IPS-11a (cell line): Measurements from ENCODE around the gene ZC3H12D.
"Not testable (repeated sequence)": the region's sequence is repeated elsewhere in the genome, so short reads cannot be mapped to it uniquely, and the experiment has no call there.

Experiments used
- H3K4me3 ChIP-seq: one replicate; pipeline ENCODE4 v1.5.1; 2013; ENCODE audit warnings: low read depth, low read length, control low read depth

The ZC3H12D gene

DNA sequence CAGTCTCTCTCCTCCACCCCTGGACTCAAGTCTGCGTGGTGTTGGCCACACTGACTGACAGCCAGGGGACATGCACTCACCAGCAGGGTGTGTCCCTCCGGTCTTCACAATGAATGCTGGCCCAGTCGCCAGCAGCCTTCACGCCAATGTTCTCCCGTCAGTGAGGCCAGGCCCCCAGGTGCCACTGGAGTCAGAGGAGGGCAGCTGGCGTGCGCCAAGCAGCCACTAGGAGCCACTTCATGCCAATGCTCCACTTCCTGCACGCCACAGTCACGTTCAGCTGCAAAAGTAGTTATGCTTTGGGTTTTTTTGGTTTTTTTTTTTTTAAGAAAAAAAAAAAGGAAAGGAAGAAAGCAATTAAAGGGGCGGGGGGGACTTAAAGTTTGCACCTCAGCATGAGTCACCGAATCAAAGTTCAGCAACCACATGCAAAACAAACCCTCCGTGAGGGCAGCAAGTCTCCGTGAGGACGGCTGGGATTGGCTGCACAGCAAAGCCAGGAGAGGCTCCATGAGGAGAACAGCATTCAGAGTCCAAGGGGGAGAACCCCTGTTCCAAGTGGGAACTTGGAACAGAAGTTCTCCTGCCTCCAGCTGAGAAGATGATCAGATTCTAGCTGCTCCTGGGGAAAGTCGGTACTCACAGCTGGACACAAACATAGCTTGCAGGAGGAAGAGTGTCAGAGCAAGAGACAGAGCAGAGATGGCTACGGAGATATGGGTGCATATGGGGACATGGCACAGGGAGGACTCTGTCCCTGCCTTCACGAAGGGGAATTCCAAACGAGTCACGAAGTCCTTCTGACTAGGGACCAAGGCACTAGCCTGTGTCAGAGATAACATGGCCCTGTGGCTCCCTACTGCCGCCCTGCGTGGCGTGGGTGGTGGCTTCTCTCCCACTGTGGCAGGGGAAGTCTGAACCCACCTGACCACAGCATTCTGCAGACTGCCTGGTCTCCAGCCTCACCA, at the start of gene ZC3H12D:
Gene ZC3H12D (minus strand): TSS at position 282 of the 968 bp plus-strand sequence. CDS start 10,471 bp downstream, outside the sequence.
- H3K4me3 ChIP-seq, result no peak within 1 kb of the TSS

- no peak overlapping the region for H3K4me3 ChIP-seq
These were observed 44.8 kb upstream of the ZC3H12D start for GRCh38 chr6:149529650-149530049.

GRCh38 chr6:149515494-149515893, 30.7 kb upstream of the ZC3H12D start:
- no peak overlapping the region for H3K4me3 ChIP-seq

DNA sequence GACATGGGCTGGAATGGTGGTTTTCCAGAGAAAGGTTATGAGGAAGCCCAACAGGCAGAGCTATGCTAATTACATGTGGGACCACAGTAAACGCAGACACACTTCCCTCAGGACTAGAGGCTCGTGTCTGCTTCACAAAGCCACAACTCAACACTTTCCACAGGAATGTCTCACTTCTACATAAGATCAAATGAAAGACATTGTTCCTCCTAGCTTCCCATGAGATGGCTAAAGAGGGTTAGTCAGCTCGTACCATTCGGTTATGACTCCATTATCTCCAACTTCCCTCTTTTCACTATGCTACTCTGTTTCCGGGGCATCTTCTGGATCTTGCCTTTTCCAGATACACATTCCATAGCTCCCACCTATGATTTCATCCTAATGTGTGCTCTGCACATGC, 29.1 kb upstream of the ZC3H12D start:
- H3K4me3 ChIP-seq, result no peak overlapping the region

GRCh38 chr6:149510793-149511512, 26.1 kb upstream of the ZC3H12D start:
- H3K4me3 ChIP-seq, result no peak overlapping the region

GRCh38 chr6:149508485-149508884, 23.7 kb upstream of the ZC3H12D start:
- H3K4me3 ChIP-seq, result no peak overlapping the region

DNA sequence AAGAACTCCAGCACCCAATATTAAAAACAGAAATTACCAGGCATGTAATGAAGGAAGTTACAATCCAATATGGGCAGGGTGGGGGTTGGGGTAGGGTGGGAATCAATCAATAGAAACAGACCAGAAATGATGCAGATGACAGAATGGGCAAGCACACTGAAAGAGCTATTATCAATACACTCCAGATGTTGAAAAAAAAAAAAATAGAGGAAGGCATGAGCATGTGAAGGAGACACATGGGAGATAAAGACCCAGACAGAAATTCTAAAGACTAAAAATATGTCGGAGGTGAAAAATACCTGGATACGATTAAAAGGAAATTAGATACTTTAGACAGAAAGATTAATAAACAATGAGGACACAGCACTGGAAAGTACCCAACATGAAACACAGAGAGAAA, 19.1 kb upstream of the ZC3H12D start:
- H3K4me3 ChIP-seq, result no peak overlapping the region

- H3K4me3 ChIP-seq, result no peak overlapping the region
These were observed 18.5 kb upstream of the ZC3H12D start for GRCh38 chr6:149503276-149503675.

DNA sequence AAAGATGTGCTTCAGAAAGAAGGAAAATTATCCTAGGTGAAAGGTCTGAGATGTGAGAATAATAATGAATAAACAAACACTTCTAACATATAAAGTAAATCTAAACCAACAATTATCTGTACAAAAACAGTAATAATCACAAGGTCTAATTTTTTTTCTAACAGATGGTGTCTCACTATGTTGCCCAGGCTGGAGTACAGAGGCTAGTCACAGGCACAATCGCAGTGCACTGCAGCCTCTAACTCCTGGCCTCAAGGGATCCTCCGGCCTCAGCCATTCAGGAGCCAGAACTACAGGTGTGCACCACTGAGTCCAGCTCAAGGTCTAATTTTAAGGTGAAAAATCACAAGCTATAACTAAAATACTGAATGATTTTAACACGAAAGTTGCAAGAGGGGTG, 17.0 kb upstream of the ZC3H12D start:
- no peak overlapping the region for H3K4me3 ChIP-seq

DNA sequence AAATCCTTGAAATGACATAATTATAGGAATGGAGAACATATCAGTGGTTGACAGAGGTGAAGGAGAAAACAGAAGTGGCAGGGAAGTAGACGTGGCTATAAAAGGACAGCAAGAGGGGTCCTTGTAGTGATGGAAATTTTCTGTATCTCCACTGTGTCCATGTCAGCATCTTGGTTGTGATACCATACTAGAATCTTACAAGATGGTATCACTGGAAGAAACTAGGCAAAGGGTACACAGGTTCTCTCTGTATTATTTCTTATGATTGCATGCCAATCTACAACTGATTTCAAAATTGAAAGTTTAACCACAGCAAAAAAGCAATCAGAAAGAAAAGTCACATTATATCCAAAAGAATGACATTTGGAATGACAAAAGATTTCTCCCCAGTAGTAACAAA, 16.4 kb upstream of the ZC3H12D start:
- no peak overlapping the region for H3K4me3 ChIP-seq

- H3K4me3 ChIP-seq, result no peak overlapping the region
These were observed 15.3 kb upstream of the ZC3H12D start for GRCh38 chr6:149500096-149500495.

DNA sequence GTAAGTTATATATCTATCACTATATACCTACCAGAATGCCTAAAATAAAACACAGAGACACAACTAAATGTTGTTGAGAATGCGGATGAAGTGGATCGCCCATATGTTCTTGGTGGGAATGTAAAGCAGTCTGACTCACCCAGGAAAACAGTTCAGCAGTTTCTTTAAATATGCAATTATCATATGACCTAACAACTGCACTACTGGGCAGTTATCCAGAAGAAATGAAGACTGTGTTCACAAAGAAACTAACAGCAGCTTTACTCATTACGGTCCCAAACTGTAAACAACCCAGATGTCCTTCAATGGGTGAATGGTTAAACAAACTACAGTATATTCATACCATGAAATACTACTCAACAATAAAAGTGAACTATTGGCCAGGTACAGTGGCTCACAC, 14.3 kb upstream of the ZC3H12D start:
- H3K4me3 ChIP-seq, result no peak overlapping the region

DNA sequence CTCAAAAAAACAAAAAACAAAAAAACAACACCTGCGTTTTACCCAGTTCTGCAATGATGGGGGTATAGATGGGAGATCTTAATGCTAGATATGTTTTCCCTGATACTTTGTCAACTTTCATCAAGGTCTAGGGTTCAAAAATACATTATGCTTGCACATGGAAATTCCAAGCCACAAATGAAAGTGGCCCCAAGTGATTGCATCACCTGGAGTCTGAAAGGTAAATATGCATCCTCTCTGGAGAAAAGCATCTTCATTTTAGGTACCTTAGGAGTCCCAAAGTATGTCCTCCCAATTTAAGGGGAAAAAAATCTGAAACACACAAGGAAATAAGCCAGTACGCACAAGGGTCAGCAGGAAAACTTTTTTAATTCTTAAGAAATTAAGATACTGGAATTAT, 12.6 kb upstream of the ZC3H12D start:
- no peak overlapping the region for H3K4me3 ChIP-seq

- not testable (repeated sequence) for H3K4me3 ChIP-seq
These were observed 11.8 kb upstream of the ZC3H12D start for GRCh38 chr6:149496597-149496996.

- not testable (repeated sequence) for H3K4me3 ChIP-seq
These were observed 10.7 kb upstream of the ZC3H12D start for GRCh38 chr6:149495349-149496016.

DNA sequence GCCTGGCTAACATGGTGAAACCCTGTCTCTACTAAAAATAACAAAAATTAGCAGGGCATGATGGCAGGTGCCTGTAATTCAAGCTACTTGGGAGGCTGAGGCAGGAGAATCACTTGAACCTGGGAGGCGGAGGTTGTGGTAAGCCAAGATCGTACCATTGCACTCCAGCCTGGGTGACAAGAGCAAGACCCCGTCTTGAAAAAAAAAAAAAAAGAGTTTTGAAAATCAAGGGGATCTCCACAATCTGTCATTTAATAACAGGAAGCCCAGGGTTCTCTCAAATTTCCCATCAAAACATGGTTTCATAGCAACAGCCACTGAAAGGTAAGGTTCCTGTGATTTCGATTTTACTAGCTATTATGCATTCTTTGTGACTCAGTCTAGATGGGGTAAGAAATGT, 10.0 kb upstream of the ZC3H12D start:
- not testable (repeated sequence) for H3K4me3 ChIP-seq

DNA sequence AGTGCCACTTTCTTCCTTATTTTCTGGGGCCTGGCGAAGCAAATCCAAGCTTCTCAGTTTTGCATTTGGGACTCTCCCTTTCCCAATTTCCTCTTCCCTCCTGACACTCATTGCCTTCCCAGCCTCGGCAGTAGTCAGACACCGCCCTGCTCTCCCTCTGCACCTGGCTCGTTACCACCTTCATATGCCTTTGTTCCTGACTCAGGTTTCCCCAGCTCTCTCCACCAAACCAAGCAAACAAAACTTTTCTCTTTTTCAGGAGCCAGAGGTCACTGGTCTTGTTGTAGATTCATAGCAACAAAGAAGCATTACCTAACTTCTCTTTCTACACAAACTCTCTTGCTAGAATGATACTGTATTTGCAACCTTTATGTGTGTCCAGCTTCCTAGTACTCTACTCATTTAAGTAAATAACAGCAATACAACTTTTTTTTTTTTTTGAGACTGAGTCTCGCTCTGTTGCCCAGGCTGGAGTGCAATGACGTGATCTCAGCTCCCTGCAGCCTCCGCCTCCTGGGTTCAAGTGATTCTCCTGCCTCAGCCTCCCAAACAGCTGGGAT, 9.0 kb upstream of the ZC3H12D start:
- no peak overlapping the region for H3K4me3 ChIP-seq

DNA sequence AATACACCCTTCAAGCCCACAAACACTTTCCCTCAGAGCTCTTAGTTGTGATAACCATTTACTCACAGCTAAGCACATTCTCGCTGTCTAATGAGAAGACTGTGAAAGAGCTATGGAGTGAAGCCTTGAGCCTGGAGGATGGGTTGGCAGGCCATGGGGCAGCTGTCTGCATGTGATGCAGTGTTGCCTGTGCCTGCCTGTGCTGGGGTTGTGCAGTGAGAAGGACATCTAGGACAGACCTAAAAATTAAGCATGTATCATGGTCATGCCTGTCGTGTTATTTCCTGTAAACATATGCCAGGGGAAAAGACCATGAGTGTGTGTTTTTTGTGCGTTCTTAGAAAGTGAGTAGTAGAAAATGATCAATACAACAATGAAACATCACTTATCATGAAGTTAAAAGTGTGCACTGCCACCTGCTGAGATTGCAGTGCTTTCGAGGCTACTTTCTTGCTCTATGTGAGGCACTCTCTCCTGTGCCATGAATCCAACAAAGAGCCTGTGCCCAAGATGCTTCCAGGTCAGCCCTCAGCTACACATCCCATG, 8.1 kb upstream of the ZC3H12D start:
- no peak overlapping the region for H3K4me3 ChIP-seq

- no peak overlapping the region for H3K4me3 ChIP-seq
These were observed 5.2 kb upstream of the ZC3H12D start for GRCh38 chr6:149489967-149490366.

DNA sequence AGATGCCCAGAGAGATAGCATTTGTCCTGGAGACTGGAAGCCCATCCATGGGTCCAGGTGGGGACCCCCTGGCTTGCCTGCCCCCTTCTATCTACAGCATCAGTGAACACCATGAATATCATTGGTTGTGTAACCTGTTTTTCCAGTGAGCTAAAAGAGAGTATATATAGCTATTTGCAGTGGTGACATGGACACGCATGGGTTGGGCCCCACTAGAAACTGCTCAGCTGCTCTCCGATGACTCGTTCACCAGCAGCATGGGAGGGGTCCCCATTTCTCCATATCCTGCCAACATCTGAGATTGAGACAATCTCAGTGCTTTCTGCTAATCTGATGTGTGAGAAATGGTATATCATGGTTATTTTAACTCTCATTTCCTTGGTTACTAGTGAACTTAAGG, 4.0 kb upstream of the ZC3H12D start:
- H3K4me3 ChIP-seq, result no peak overlapping the region

DNA sequence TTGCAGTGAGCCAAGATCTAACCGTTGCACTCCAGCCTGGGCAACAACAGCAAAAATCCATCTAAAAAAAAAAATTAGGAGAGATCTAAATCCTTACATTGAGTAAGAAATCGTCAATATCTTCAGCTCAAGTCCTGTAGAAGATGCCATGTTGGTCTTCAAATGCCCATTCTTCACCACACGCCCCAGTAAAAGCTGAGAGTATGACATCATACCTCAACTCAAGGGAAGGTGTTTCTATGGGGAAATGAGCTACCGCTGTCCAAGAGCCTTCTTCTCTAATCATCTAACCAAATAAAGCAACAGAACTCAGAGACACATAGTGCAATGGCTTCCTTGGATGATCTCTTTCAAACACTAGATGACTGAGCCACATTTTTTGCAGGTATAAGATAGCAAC, 2.5 kb upstream of the ZC3H12D start:
- no peak overlapping the region for H3K4me3 ChIP-seq
